ENCODE measurements around the gene RMRP.

RMRP gene

DNA sequence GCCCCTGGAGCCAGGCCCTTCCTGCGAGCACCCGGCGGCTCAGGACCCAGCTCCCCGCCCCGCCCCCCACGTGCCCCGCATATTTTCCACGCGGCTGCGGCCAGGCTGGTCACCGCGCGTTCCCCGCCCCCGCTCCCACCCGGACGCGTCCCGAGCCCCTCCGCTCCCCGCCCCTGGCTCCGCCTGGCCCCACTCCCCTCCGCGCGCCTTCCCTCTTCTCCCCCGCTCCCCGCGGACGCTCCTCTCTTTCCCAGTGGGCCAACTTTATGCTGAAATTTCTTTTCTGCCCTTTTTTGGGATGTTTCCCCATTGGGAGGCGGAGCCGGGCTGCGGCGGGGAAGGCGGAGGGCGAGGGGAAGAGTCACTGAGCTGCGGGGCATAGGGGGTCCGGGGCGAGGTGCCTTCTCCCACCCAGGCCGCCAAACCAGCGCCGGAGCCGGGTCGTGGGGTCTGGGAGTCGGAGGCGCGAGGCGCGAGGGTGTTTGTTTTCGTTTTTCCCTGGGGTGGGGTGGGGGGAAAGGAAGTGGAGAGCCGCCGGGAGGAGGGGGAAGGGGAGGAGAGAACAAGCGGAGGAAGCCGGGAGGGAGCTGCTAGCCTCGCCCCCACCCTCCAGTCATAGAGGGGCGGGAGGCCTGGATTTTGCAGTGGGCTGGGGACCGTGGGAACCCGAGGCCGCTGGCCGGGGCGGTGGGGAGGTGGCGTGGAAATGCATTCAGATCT lies 33.0 kb upstream of the RMRP start:
- H3K27ac Mint-ChIP-seq = peak overlapping the region; percentile 86
- DNase-seq (ENCODE audit: low spot score in 2 of 2) (peak in 1 of 2 donors; percentile 57), ATAC-seq (peak; percentile 22)
- H3K9me3 Mint-ChIP-seq = no peaks in the 10 kb centered on the region
- H3K4me1 Mint-ChIP-seq = peaks cover 37% of the 10 kb centered on the region
- peaks cover 12% of the 10 kb centered on the region for H3K36me3 Mint-ChIP-seq
- peak overlapping the region; percentile 78 for H3K4me3 Mint-ChIP-seq

DNA sequence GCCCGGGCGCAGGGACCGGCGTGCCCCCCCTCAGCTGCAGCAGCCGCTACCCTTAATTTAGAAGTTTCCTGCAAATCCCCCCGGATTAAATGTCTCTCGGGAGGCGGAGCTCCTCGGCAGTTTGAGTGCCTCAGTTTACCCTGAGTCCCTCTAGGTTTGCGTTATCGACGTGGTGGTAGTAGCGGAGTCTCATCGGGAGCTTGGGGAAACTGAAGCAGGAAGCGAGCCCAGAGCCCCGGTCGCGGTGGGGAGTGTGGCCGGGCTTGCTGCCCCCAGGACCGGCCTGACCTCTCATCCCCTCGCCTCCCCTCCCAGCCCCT lies 32.4 kb upstream of the RMRP start:
- DNase-seq (ENCODE audit: low spot score in 2 of 2) = no peak
- Mint-ChIP-seq H3K4me1 (peaks cover 37% of the 10 kb centered on the region), H3K36me3 (peaks cover 12% of the 10 kb centered on the region), H3K27ac (peak overlapping the region; percentile 86), H3K4me3 (peak overlapping the region; percentile 78), H3K9me3 (no peaks in the 10 kb centered on the region)
- ATAC-seq = no peak

- Mint-ChIP-seq H3K27ac (peak within 1 kb of the TSS; percentile 86), H3K4me3 (peak within 1 kb of the TSS; percentile 78), H3K4me1 (peaks cover 37% of the 10 kb centered on the region), H3K36me3 (peaks cover 12% of the 10 kb centered on the region), H3K9me3 (no peaks in the 10 kb centered on the region)
- DNase-seq (ENCODE audit: low spot score in 2 of 2) = no peak
- ATAC-seq = no peak
Measured at GRCh38 chr9:35689542-35690293, 31.9 kb upstream of the RMRP start, which contains the start of gene TPM2. Gene TPM2 (minus strand): TSS chr9:35689925. CDS start chr9:35689817, 108 bp downstream.

DNA sequence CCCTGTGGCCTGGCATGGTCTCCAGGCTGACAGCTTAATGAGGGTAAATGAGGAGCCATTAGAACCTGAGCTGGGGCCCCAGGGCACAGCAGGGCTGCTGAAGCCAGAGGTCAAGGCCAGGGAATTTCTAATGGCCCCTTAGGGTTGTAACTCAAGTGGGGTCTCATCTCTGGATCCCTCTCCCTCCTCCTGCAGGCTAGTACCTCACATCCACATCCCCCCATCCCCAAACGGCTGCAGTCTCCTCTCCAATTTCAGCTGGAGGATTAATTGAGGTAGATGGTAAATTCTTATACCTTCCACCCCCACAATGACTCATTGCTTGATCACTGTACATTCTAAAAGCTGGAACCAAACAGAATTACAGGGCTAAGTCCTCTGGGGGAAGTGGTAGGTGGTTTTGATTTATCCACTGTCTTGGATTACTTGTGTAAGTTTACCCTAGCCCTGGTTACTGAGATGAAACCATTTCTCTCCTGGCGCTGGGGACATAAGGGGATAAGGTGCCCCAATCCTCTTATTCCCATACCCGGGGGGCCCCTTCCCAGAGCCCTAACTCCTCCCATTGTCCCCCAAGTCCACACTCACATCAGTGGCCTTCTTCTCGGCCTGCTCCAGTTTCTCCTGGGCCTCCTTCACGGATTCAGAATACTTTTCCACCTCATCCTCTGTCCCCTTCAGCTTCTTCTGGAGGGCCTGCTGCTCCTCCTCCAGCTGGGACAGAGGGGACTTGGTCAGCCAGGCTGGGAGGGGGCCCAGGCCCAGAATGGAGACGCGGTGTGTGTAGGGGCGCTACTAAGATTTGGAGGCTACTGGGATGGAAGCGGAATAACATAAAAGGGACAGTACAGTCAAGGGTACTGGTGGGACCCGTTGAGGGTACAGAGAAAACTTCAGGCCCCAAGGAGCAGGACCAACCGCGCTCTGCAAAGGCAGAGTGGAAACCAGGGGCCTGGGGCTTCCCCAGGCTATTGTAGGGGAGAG lies 31.0 kb upstream of the RMRP start:
- DNase-seq (ENCODE audit: low spot score in 2 of 2) = no peak
- H3K4me3 Mint-ChIP-seq = peak overlapping the region; percentile 78
- peak; percentile 87 for ATAC-seq

DNA sequence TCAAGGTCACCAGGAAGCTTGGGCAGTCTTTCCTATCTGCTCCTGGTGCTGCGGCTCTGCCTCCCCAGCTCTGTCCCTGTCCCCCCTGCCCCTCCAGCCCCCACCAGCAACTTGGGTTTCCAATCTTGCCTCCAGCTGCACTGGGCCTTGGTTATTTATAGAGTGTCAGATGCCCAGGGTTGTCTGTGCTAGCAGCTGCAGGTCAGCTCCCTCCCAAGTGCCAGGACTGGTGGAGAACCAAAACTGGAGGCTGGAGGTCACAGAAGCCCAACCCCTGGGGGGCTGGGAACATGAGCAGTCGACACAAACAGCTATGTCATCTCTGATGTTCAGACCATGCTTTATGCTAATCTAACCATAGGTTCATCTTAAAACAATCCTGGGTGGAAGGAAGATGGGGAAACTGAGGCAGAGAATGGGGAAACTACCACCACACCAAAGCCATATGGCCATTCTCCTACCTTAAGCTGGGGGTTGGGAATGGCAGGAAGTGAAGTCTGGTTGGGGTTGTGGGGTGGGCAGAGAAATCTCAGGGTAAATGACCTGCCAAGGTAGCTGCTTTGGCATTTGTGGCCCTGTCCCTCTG lies 30.2 kb upstream of the RMRP start:
- Mint-ChIP-seq H3K9me3 (no peaks in the 10 kb centered on the region), H3K27ac (peak overlapping the region; percentile 26), H3K4me3 (peak overlapping the region; percentile 78), H3K4me1 (peaks cover 37% of the 10 kb centered on the region), H3K36me3 (peaks cover 8% of the 10 kb centered on the region)
- no peak for DNase-seq (ENCODE audit: low spot score in 2 of 2)
- no peak for ATAC-seq

More for the DNA sequence above, 31.0 kb upstream of the RMRP start:
- Mint-ChIP-seq H3K27ac (no peak overlapping the region), H3K36me3 (peaks cover 12% of the 10 kb centered on the region), H3K9me3 (no peaks in the 10 kb centered on the region), H3K4me1 (peaks cover 37% of the 10 kb centered on the region)

DNA sequence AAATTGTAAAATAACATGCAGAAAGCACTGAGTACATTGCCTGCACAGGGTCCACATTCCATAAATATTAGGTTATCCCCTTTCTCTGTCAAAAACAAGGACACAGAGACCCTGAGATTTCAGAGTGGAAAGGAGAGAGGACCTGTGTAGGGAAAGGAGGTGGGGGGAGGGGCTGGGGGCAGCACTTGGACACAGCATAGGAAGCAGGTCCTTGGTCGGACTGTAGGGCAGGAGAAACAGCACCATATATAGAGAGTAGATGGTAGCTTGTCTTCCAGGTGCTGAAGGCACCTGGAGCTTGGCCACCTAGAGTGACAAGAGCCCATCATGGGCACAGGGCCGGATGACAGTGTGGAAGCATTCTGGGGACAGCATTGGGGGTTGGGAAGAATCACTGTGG lies 29.5 kb upstream of the RMRP start:
- Mint-ChIP-seq H3K4me3 (no peak overlapping the region), H3K27ac (peak overlapping the region; percentile 26), H3K9me3 (no peaks in the 10 kb centered on the region), H3K36me3 (peaks cover 8% of the 10 kb centered on the region), H3K4me1 (peaks cover 44% of the 10 kb centered on the region)
- DNase-seq (ENCODE audit: low spot score in 2 of 2) (no peak), ATAC-seq (no peak)

GRCh38 chr9:35686222-35687203 lies 28.7 kb upstream of the RMRP start:
- Mint-ChIP-seq H3K4me1 (peaks cover 37% of the 10 kb centered on the region), H3K36me3 (peaks cover under 1% of the 10 kb centered on the region), H3K4me3 (no peak overlapping the region), H3K27ac (no peak overlapping the region), H3K9me3 (no peaks in the 10 kb centered on the region)
- ATAC-seq (no peak), DNase-seq (ENCODE audit: low spot score in 2 of 2) (no peak)

DNA sequence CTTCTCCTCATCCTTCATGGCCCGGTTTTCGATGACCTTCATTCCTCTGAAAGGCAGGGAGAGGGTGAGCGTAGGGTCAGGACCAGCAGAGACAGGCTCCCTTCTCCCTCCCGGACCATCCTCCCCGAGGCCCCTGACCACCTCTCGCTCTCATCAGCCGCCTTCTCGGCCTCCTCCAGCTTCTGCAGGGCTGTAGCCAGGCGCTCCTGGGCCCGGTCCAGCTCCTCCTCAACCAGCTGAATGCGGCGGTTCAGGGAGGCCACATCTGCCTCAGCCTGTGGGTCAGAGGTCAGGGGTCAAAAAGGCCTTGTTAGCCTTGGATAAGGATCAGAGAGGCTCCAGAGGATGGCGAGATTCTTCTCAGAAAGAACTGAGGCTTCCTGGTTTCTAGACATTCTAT lies 27.7 kb upstream of the RMRP start:
- H3K36me3 Mint-ChIP-seq = no peaks in the 10 kb centered on the region
- no peak overlapping the region for H3K4me3 Mint-ChIP-seq
- no peaks in the 10 kb centered on the region for H3K9me3 Mint-ChIP-seq
- peaks cover 29% of the 10 kb centered on the region for H3K4me1 Mint-ChIP-seq
- no peak for DNase-seq (ENCODE audit: low spot score in 2 of 2)
- H3K27ac Mint-ChIP-seq = no peak overlapping the region
- ATAC-seq = no peak

DNA sequence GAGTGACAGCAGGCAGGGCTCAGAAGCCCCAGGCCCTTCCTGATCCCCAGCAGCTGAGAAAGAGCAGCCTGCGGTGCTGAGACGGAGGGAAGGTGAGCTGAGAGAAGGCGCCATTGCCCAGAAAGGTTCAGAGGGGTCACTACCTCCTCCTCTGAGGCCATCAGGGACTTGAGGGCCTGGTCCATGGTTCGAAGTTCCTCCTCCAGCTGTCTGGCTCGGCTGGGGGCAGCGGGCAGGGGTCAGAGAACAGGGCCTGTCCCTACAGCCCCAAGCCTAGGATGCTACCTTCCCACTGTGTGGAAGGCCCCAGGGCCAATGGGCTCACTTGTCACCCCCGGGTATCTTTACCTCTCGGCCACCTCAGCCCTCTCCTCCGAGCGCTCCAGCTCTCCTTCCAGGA lies 27.1 kb upstream of the RMRP start:
- no peak for DNase-seq (ENCODE audit: low spot score in 2 of 2)
- Mint-ChIP-seq H3K4me1 (peaks cover 29% of the 10 kb centered on the region), H3K27ac (no peak overlapping the region), H3K36me3 (no peaks in the 10 kb centered on the region), H3K4me3 (no peak overlapping the region), H3K9me3 (no peaks in the 10 kb centered on the region)
- no peak for ATAC-seq

- peak overlapping the region; percentile 27 for H3K27ac Mint-ChIP-seq
- no peak for ATAC-seq
- H3K36me3 Mint-ChIP-seq = no peaks in the 10 kb centered on the region
- H3K4me1 Mint-ChIP-seq = peaks cover 18% of the 10 kb centered on the region
- H3K4me3 Mint-ChIP-seq = no peak overlapping the region
- no peak for DNase-seq (ENCODE audit: low spot score in 2 of 2)
- no peaks in the 10 kb centered on the region for H3K9me3 Mint-ChIP-seq
Measured at GRCh38 chr9:35683323-35683722, 25.5 kb upstream of the RMRP start.

- peak overlapping the region; percentile 27 for H3K27ac Mint-ChIP-seq
- H3K4me3 Mint-ChIP-seq = no peak overlapping the region
- H3K9me3 Mint-ChIP-seq = no peaks in the 10 kb centered on the region
- ATAC-seq = no peak
- no peaks in the 10 kb centered on the region for H3K36me3 Mint-ChIP-seq
- no peak for DNase-seq (ENCODE audit: low spot score in 2 of 2)
- peaks cover 13% of the 10 kb centered on the region for H3K4me1 Mint-ChIP-seq
Measured at GRCh38 chr9:35682520-35683315, 24.9 kb upstream of the RMRP start.

- DNase-seq (ENCODE audit: low spot score in 2 of 2) (no peak), ATAC-seq (no peak)
- H3K9me3 Mint-ChIP-seq = no peaks in the 10 kb centered on the region
- H3K4me1 Mint-ChIP-seq = peaks cover 7% of the 10 kb centered on the region
- no peaks in the 10 kb centered on the region for H3K36me3 Mint-ChIP-seq
- H3K4me3 Mint-ChIP-seq = no peak overlapping the region
- peak overlapping the region; percentile 27 for H3K27ac Mint-ChIP-seq
Measured at GRCh38 chr9:35682051-35682450, 24.2 kb upstream of the RMRP start.

DNA sequence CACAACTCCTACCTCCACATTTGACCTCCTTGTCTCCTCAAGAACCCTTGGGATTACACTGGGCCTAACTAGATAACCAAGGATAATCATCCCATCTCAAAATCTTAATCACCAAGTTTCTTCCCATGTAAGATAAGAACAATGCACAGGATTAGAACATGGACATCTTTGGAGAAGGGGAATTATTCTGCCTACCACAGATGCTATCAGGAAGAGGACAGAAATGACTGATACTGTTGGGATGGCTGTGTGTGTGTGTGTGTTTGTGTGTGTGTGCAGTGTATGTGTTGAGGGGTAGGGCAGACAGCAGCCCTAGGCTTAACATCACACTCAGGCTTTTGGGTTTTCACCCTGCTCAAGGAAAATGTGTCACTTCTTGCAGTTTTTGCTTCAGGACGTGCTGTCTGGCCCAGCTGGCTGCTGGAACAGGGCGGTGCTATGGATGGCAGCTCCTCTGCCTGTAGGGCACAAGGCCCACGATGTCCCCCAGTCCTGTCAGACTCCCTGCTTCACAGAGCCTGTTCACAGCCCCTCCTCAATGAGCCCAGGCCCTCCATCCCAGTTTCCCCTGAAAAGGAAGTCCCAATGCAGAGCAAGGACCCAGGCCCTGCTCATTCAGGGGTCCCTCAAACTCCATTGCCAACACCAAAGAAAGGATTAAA lies 23.7 kb upstream of the RMRP start:
- peaks cover 9% of the 10 kb centered on the region for H3K4me1 Mint-ChIP-seq
- DNase-seq (ENCODE audit: low spot score in 2 of 2) (no peak), ATAC-seq (no peak)
- no peaks in the 10 kb centered on the region for H3K9me3 Mint-ChIP-seq
- H3K4me3 Mint-ChIP-seq = no peak overlapping the region
- H3K36me3 Mint-ChIP-seq = no peaks in the 10 kb centered on the region
- peak overlapping the region; percentile 27 for H3K27ac Mint-ChIP-seq

All from stimulated activated effector memory CD8-positive, alpha-beta T cell treated with anti-CD3 and anti-CD28 coated beads, Interleukin-12 subunit alpha, Interleukin-12 subunit beta, amount 100 ng/mL, for 72 hours (primary cell).